ENCODE measurements around the gene ENPP6.

Gene ENPP6

GRCh38 chr4:184058026-184058425 is 159.6 kb downstream of the ENPP6 start:
- 0 out of 2 replicates have a peak, but pooled peaks cover 2% of the 10 kb centered on the region for H3K27me3 ChIP-seq (ENCODE audit: insufficient read depth, low read length)
- no peak overlapping the region for H3K27ac ChIP-seq (ENCODE audit: low read depth, low read length, poor library complexity, severe bottlenecking)
- TF ChIP-seq EZH2 (IDR thresholded peaks at IDR 0.05; ENCODE audit: borderline replicate concordance, low read length): no peak
- no peak for TF ChIP-seq CTCF (IDR thresholded peaks at IDR 0.05; ENCODE audit: low read length)
- no peaks in the 10 kb centered on the region for H3K36me3 ChIP-seq (ENCODE audit: insufficient read depth, low read length)
- H3K9me2 ChIP-seq (ENCODE audit: low read depth, low read length): no peaks in the 10 kb centered on the region
- H4K20me1 ChIP-seq (ENCODE audit: insufficient read depth, low read length): no peaks in the 10 kb centered on the region
- no peaks in the 10 kb centered on the region for H3K79me2 ChIP-seq (ENCODE audit: insufficient read depth, low read length)
- no peak overlapping the region for H3K9ac ChIP-seq (ENCODE audit: low read length)
- H3K9me3 ChIP-seq (ENCODE audit: low read length): no peaks in the 10 kb centered on the region
- H3K4me2 ChIP-seq (ENCODE audit: low read length): no peak overlapping the region
- H3K4me3 ChIP-seq (ENCODE audit: low read depth, low read length, poor library complexity, severe bottlenecking): no peak overlapping the region
- no peak overlapping the region for H2AFZ ChIP-seq (ENCODE audit: low read length)
- H3K4me1 ChIP-seq (ENCODE audit: insufficient read depth, low read length, severe bottlenecking): no peaks in the 10 kb centered on the region
- H3F3A ChIP-seq (ENCODE audit: insufficient read depth, low read length): no peaks in the 10 kb centered on the region

GRCh38 chr4:184056877-184057276 is 160.8 kb downstream of the ENPP6 start:
- Histone ChIP-seq H2AFZ (ENCODE audit: low read length) (no peak overlapping the region), H4K20me1 (ENCODE audit: insufficient read depth, low read length) (no peaks in the 10 kb centered on the region), H3K9me2 (ENCODE audit: low read depth, low read length) (no peaks in the 10 kb centered on the region), H3K27me3 (ENCODE audit: insufficient read depth, low read length) (0 out of 2 replicates have a peak, but pooled peaks cover 2% of the 10 kb centered on the region), H3K4me1 (ENCODE audit: insufficient read depth, low read length, severe bottlenecking) (no peaks in the 10 kb centered on the region), H3F3A (ENCODE audit: insufficient read depth, low read length) (no peaks in the 10 kb centered on the region), H3K9ac (ENCODE audit: low read length) (no peak overlapping the region), H3K27ac (ENCODE audit: low read depth, low read length, poor library complexity, severe bottlenecking) (no peak overlapping the region), H3K4me2 (ENCODE audit: low read length) (no peak overlapping the region), H3K36me3 (ENCODE audit: insufficient read depth, low read length) (no peaks in the 10 kb centered on the region), H3K9me3 (ENCODE audit: low read length) (no peaks in the 10 kb centered on the region), H3K4me3 (ENCODE audit: low read depth, low read length, poor library complexity, severe bottlenecking) (no peak overlapping the region), H3K79me2 (ENCODE audit: insufficient read depth, low read length) (no peaks in the 10 kb centered on the region)
- TF ChIP-seq CTCF (IDR thresholded peaks at IDR 0.05; ENCODE audit: low read length): no peak
- no peak for TF ChIP-seq EZH2 (IDR thresholded peaks at IDR 0.05; ENCODE audit: borderline replicate concordance, low read length)

GRCh38 chr4:184053434-184053833 is 164.2 kb downstream of the ENPP6 start:
- no peaks in the 10 kb centered on the region for H3K4me1 ChIP-seq (ENCODE audit: insufficient read depth, low read length, severe bottlenecking)
- TF ChIP-seq CTCF (IDR thresholded peaks at IDR 0.05; ENCODE audit: low read length) (no peak), EZH2 (IDR thresholded peaks at IDR 0.05; ENCODE audit: borderline replicate concordance, low read length) (no peak)
- no peaks in the 10 kb centered on the region for H3K36me3 ChIP-seq (ENCODE audit: insufficient read depth, low read length)
- H2AFZ ChIP-seq (ENCODE audit: low read length): no peak overlapping the region
- H3K4me3 ChIP-seq (ENCODE audit: low read depth, low read length, poor library complexity, severe bottlenecking): no peak overlapping the region
- H3K9me2 ChIP-seq (ENCODE audit: low read depth, low read length): no peaks in the 10 kb centered on the region
- no peaks in the 10 kb centered on the region for H3K79me2 ChIP-seq (ENCODE audit: insufficient read depth, low read length)
- no peaks in the 10 kb centered on the region for H3K9me3 ChIP-seq (ENCODE audit: low read length)
- H3K4me2 ChIP-seq (ENCODE audit: low read length): no peak overlapping the region
- no peak overlapping the region for H3K9ac ChIP-seq (ENCODE audit: low read length)
- H3K27me3 ChIP-seq (ENCODE audit: insufficient read depth, low read length): 0 out of 2 replicates have a peak, but pooled peaks cover 2% of the 10 kb centered on the region
- H4K20me1 ChIP-seq (ENCODE audit: insufficient read depth, low read length): no peaks in the 10 kb centered on the region
- no peak overlapping the region for H3K27ac ChIP-seq (ENCODE audit: low read depth, low read length, poor library complexity, severe bottlenecking)
- H3F3A ChIP-seq (ENCODE audit: insufficient read depth, low read length): no peaks in the 10 kb centered on the region
